Putamen (tissue), 1 donor: Measurements from ENCODE around the gene JUNB.
A peak's percentile ranks its signal among the peaks of the same experiment; 100 is the strongest.
"Not testable (repeated sequence)": the region's sequence is repeated elsewhere in the genome, so short reads cannot be mapped to it uniquely, and the experiment has no call there.

Source experiments
- DNase-seq: peaks from one replicate; pipeline ENCODE4 v3.0.0-alpha.2; 2016; ENCODE audit warnings: low spot score

Gene JUNB

DNA sequence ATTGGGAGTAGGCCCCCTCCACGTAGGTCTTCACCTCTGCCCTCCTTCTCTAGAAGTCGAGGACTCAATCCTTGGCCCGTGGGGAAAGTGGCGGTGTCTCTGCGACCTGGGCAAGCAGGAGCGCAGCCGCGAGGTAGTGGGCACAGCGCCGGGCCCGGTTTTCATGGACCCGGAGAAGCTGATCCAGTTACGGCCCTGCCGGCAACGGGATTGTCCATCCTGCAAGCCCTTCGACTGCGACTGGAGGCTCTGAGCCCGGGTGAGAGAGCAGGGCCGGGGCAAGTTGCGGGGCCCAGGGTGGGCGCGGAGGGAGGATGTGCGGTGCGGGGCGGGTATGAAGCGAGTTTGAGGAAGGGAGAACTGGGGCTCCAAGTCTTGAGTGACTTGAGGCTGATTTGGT is 12.8 kb downstream of the JUNB start:
- DNase-seq = no peak

GRCh38 chr19:12806242-12807081 is 15.2 kb downstream of the JUNB start, which contains the start of gene RNASEH2A:
TSS of gene RNASEH2A (plus strand) at chr19:12806584. CDS start at chr19:12806674, 90 bp downstream.
- DNase-seq = peak; percentile 89

GRCh38 chr19:12815088-12815487 is 23.8 kb downstream of the JUNB start:
- DNase-seq = no peak

DNA sequence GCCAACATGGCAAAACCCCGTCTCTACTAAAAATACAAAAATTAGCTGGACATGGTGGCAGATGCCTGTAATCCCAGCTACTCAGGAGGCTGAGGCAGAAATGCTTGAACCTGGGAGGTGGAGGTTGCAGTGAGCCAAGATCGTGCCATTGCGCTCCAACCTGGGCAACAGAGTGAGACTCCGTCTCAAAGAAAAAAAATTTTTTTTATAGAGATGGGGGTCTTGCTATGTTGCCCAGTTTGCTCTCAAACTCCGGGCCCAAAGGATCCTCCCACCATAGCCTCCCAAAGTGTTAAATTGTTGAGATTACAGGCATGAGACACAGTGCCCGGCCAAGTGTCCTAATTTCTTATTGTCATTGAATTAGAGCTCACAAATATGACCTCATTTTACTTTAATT is 25.9 kb downstream of the JUNB start:
- DNase-seq = not testable (repeated sequence)

- DNase-seq = not testable (repeated sequence)
Observed at GRCh38 chr19:12817810-12818209, 26.5 kb downstream of the JUNB start.

DNA sequence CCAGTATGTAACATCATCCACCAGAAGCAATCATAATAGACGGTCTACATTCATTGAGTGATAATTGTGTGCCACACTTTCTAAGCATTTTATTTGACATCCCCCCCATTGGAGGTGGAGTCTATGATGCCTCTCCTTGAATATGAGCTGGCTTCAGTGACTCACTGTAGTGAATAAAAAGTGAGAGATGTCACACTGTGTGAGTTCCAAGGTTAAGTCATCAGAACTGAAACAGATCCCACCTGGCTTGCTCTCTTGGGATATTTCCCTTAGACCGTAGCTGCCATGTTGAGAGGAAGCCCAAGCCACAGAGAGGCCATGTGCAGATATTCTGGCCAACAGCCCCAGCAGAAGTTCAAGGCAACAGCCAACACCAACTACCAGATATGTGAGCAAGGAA is 30.5 kb downstream of the JUNB start:
- no peak for DNase-seq

DNA sequence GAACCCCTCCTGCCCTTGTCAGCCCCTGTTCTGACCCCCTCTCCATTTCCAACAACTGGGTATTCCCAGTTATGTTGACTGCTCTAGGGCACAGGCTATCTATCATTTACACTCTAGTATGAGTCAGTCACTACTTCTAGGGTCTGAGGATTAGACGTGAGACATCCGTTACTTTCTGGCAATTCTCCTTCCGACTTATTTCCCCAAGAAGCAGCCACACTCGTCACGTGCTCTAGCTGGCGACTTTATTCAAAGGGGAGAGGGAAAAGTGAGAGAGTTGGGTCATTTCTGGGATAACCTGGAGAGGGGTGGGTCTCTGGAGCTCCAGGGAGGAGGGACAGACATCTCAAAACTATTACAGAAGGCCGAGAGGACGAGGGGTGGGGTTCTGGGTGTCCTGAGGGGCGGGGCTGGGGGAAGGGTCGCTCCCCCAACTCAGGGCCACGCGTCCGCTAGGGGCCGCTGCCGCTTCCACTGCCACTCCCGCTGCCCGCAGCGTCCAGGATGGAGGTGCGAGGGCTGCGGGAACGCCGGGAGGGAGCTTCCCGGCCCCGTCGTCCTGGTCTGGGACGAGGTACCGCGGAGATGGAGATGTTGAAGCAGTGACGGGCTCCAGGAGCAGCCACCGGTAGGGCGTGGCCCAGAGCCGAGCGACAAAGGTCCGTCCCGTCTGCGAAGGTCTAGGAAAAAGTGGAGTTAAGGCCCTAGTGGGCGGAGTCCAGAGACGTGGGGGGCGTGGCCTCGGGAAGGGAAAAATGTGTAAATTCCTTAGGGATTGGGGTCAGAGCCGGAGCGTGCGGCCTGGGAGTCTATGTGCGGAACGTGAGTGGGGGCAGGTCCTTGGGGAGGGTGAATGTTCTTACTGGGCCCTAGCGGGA is 34.2 kb downstream of the JUNB start:
- no peak for DNase-seq

- DNase-seq = no peak
Observed at GRCh38 chr19:12828494-12828893, 37.2 kb downstream of the JUNB start.

DNA sequence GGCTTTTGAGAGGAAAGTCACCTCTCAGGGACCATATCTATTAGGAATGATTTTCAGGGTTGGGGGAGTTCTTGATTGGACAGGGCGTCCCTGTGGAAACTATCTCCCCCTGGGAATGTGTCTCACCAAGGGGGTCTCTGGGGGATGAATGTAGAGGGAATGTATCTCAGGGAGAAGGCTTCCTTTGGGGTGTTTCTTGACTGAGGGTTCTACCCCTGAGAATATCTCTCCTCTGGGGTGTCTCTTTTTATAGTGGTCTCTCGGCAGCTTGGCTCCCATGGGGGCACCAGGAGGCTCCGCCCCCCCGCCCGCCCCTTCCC is 42.1 kb downstream of the JUNB start:
- DNase-seq = no peak

- no peak for DNase-seq
Observed at GRCh38 chr19:12833738-12834565, 42.7 kb downstream of the JUNB start.

GRCh38 chr19:12834566-12834943 is 43.3 kb downstream of the JUNB start, which contains the start of gene RTBDN:
TSS of gene RTBDN (minus strand) at chr19:12834579. CDS start at chr19:12829979, 4,600 bp downstream.
- DNase-seq = no peak

GRCh38 chr19:12834976-12835757 is 43.9 kb downstream of the JUNB start:
- DNase-seq = no peak

DNA sequence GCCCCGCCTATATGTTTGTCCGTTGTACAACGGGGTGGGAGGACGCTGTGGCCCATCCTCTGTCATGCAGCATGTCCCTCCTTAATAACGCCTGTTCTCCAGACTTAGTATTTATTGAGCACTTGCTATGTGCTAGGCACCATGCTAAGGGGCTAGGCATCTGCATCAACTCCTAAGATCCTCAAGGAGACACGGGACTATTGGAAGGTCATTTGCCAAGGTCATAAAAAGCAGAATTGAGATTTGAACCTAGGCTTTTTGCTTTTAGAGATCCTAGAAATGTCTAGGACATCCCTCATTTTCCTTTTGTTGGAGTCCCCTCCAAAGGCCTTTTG is 45.2 kb downstream of the JUNB start:
- DNase-seq = no peak

DNA sequence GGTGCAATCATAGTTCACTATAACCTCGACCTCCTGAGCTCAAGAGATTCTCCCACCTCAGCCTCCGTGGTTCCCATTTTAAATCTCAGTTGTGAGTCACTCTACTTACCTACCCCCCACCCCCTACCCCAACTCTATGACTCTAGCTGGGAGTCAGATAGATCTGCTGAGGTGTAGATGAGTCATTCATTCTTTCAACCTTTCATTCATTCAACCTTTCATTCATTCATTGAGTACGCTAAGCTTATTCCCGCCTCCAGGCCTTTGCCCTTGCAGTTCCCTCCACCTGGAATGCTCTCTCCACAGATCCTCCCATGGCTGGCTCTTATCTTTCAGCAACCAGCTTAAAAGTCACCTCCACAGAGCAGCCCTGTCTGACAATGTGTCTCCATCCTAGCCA is 45.9 kb downstream of the JUNB start:
- DNase-seq = no peak

GRCh38 chr19:12838182-12838885 is 47.0 kb downstream of the JUNB start, which contains the start of gene MAST1:
TSS of gene MAST1 (plus strand) at chr19:12838515. CDS start at chr19:12838573, 58 bp downstream.
- peak; percentile 25 for DNase-seq

DNA sequence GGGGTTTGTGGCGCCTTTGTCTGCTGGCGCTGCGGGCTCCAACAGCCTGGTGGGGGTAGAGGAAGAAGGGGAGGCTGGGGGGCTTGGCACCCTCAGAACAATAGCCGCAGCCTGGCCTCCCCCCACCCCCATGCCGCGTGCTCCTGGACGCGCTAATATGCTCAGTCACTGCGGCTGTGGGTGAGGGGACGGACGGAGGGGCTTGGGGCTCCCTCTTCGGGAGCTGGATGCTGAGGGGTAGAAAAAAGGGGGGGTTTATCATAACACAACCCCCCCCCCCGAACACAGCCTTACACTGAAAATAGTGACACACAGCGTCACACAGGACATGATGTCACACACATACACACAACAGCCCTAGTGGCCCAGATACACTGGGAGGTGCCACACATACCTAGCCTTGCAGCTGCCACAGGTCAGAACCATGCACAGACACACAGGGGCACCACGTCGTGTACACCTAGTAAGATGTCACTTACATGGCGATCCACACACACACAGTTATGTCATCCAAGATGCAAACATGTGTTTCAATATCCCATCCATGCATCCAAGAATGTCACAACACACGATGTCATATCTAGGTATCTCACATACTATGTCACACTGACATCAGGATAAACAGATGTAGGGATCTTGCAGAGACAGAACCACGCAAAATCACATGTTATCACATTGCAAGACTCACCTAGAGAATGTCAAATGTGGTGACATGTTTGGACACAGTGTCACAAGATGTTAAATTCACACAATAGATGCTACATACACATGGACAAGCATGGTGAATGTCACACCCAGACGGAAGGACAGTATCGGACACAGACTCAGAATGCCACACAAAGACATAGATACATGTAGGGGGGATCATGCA is 47.8 kb downstream of the JUNB start:
- no peak for DNase-seq

DNA sequence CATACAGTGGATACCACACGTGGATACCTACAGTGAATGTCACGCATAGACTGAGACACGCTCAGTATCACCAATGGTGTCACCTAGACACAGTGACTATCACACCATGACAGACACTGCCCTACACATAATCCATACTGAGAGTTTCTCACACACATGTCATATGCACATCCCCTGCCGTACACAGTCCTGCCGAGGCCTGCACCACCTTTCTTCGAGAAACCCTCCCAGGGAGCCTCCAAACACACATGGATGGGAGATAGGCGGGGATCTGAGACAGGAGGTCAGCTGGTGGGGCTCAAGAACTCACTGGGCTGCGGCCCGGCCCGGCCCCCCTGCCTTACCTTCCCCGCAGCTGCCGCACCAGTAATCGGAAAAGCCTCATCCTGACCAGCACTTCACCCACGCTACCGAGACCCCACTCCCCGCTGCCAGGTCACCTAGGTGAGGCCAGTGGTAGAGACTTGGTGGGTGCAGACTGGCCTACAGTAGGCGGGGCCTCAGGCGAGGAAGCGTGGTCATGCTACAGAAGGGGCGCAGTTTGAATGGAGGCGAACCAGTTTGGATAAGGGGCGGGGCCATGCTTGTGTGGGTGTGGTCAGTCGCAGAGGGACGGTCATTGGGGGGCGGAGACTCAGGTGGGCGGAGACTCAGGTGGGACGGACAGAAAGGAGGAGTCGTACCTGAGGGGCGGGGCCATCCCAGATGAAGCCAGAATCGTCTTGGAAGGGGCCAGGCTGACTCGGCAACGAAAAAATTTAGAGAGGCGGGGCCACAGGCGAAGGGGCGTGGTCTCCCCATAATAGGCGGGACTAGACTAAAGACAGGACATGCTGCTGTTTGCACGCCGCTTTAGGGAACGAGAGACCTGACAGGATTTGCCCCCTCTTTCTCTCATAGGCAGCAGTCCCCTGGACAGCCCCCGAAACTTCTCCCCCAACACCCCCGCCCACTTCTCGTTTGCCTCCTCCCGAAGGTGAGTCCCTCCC is 49.1 kb downstream of the JUNB start:
- no peak for DNase-seq

GRCh38 chr19:12841094-12841493 is 49.8 kb downstream of the JUNB start:
- no peak for DNase-seq
